GM12875 (cell line): ENCODE data around the gene THAP7.
"Not testable (repeated sequence)": the region's sequence is repeated elsewhere in the genome, so short reads cannot be mapped to it uniquely, and the experiment has no call there.

Source experiments
- H3K4me3 ChIP-seq: one replicate; pipeline ENCODE4 v1.5.1; 2011; ENCODE audit warnings: low read depth, low read length, control low read depth
- TF ChIP-seq, protein P1 (sequence below): IDR thresholded peaks from 2 replicates; pipeline ENCODE4 v1.5.1; 2011; ENCODE audit warnings: low read depth, mild to moderate bottlenecking, control low read depth, inconsistent platforms, low read length, moderate library complexity, borderline replicate concordance; ENCODE audit not compliant: insufficient read depth

The THAP7 gene

DNA sequence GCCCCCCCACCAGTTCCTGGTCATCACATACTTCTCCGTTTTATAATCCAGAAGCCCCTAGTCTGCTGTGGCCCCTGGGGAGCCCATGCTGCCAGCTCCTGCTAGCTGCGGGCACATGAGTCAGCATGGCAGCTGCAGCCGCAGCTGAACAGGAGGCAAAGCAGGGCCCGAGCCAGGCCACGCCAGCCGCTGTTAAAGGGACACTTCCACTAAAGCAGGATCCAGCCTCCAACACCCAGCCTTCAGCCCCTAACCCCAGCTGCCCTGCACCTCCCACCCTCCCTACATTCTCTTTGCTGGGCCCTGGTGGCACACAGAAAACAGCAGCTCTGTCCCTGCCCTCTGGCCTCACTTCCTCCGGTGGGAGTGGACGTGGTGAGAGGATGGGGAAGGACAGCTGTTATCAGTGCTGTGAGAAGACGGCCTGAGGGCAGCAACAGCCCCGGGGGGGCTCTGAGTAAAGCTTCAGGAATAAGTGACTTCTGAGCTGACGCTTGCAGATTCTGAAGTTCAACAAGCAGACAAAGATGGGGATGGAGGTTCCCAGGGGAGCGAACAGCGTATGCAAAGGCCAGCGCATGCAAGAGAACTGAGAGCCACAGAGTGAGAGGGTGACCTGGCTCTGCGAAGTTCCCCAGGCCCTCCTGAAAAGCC, 43.1 kb upstream of the THAP7 start:
- no peak overlapping the region for H3K4me3 ChIP-seq

DNA sequence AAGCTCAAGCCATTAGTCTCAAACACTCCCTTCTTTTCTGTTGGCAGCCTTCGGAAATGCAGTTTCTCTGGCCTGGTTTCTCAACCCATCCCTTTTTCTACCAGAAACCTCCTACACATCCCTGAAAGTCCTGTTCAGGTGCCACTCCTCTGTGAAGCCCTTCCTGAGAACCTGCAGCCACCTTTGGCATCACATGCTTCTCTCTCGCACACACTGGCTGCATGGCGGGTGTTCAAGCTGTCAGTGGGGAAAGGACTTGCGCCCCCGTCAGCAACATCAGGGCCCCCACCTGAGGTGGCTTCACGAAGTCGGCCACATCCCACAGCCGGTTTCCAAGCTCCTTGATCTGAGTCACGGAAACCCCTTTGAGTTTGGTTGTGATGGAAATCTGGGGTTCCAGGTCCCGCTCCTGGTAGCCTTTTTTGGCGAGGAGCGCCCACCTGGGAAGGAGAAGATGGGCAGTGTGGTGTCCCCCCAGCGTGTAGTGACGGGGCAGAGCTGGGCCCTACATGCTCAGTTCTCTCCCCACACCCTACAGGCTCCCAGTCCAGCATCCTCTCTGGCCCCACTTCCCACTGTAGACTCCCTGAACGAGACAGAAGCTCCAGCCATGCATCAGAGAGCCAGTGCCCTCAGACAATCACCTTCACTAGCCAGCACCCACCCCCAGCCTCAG, 42.1 kb upstream of the THAP7 start:
- TF ChIP-seq, protein P1, sequence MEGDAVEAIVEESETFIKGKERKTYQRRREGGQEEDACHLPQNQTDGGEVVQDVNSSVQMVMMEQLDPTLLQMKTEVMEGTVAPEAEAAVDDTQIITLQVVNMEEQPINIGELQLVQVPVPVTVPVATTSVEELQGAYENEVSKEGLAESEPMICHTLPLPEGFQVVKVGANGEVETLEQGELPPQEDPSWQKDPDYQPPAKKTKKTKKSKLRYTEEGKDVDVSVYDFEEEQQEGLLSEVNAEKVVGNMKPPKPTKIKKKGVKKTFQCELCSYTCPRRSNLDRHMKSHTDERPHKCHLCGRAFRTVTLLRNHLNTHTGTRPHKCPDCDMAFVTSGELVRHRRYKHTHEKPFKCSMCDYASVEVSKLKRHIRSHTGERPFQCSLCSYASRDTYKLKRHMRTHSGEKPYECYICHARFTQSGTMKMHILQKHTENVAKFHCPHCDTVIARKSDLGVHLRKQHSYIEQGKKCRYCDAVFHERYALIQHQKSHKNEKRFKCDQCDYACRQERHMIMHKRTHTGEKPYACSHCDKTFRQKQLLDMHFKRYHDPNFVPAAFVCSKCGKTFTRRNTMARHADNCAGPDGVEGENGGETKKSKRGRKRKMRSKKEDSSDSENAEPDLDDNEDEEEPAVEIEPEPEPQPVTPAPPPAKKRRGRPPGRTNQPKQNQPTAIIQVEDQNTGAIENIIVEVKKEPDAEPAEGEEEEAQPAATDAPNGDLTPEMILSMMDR, result no peak
- H3K4me3 ChIP-seq, result no peak overlapping the region

More for the DNA sequence above, 43.1 kb upstream of the THAP7 start:
- TF ChIP-seq, protein P1, result no peak

DNA sequence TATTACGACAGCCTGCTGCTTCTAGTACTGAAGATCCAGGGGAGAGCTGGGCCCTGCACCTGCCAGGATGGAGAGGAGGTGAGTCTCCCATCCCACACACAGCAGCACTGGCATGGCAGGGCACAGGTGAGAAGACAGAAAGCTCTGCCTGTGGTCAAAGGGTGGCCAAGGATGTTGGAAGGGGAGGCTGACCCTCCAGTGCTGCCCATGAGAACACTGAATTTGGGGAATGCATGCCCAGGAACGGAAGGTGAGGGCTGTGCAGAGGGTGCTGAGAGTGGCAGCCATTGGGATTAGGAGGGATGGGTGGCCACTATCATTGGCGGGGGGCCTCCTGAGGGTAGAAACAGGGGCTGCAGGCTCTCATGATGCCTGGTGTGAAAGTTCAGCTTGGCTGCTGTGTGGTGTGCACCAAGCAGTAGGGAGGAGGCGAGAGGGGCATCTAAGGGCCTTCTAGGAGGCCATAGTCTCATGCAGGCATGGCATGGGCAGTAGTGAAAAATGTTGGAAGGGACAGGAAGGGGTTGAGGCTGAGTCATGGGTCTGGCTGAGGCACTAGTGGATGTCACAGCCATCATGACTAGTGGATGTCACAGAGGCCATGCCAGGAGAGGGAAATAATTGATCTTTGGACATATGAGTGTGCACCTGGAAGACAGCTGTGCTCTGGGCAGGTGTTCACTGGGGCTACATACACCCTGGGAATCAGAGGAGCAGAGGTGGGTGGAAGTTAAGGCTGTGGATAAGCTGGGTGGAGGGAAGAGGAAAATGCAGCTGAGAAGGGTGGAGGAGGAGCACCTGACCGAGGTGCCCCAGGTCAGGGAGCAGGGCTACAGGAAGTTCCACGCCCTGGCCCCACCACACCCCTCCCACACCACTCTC, 41.3 kb upstream of the THAP7 start:
- H3K4me3 ChIP-seq, result no peak overlapping the region
- TF ChIP-seq, protein P1, result no peak

DNA sequence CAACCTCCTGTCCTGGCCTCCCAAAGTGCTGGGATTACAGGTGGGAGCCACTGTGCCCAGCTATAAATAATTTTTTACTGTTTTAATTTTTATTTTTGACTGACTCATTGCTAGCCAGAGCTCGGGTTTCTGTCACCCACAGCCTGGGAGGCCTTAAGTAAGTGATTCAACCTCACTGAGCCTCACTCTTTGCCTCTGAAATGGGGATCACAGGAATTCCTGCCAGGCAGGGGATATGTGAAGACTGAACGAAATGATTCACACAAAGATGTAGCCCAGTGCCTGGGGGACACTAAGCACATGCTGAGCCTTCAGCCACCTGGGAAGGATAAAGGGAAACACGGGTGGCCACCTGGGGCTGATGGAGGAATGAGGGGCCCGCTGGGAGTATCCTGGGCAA, 40.0 kb upstream of the THAP7 start:
- H3K4me3 ChIP-seq, result no peak overlapping the region
- TF ChIP-seq, protein P1, result no peak

DNA sequence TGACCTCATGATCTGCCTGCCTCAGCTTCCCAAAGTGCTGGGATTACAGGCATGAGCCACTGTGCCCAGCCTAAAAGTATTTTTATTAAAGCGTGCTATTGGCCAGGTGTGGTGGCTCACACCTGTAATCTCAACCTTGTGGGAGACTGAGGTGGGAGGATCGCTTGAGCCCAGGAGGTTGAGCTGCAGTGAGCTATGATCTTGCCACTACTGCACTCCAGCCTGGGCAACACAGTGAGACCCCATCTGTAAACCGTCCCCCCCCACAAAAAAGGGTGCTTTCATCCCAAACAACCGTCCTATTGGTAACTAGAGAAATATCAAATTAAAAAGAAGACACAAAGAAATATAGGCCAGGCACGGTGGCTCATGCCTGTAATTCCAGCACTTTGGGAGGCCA, 37.2 kb upstream of the THAP7 start:
- H3K4me3 ChIP-seq, result not testable (repeated sequence)

DNA sequence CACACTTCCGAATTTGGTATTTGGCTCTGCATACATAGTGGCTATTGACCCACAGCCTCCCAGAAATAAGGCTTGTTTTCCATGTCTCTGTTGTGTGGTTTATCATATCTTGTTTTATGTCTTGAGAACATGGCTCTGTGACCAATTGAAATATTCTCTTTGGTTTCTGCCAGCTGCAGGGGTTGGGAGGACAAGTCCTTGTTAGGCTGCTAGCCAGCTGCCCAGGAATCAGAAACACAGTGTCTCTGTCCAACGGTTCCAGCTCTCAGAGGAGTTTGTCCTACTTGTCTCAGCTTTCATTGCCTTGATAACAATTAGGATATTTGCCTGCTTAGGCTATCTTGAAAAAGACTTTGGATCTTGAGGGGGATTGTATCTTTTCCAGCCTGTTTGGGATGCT, 36.5 kb upstream of the THAP7 start:
- TF ChIP-seq, protein P1, result no peak
- H3K4me3 ChIP-seq, result no peak overlapping the region

DNA sequence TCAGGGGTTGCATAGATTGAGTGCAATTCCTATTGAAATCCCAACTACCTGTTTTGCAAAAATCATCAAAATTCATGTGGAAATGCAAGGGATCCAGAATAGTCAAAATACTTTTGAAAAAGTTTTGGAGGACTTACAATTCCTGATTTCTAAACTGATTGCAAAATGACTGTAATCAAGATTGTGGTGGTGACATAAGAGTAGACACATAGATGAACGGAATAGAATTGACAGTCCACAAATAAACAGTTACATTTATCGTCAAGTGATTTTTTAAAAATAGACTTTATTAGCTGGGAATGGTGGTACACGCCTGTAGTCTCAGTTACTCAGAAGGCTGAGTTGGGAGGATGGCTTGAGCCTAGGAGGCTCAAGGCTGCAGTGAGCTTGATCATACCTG, 33.1 kb upstream of the THAP7 start:
- H3K4me3 ChIP-seq, result no peak overlapping the region
- TF ChIP-seq, protein P1, result no peak
